Measurements from ENCODE around the gene DPH7. TPM values are rescaled to one million over a fixed set of nuclear protein-coding genes. Genes with fewer than 3 reads are reported as not detected.

DPH7 gene
- polyA plus RNA-seq, 2 of the 4 experiments (the other 2 are of a cell fraction), result 26.7 to 35.2 TPM

DNA sequence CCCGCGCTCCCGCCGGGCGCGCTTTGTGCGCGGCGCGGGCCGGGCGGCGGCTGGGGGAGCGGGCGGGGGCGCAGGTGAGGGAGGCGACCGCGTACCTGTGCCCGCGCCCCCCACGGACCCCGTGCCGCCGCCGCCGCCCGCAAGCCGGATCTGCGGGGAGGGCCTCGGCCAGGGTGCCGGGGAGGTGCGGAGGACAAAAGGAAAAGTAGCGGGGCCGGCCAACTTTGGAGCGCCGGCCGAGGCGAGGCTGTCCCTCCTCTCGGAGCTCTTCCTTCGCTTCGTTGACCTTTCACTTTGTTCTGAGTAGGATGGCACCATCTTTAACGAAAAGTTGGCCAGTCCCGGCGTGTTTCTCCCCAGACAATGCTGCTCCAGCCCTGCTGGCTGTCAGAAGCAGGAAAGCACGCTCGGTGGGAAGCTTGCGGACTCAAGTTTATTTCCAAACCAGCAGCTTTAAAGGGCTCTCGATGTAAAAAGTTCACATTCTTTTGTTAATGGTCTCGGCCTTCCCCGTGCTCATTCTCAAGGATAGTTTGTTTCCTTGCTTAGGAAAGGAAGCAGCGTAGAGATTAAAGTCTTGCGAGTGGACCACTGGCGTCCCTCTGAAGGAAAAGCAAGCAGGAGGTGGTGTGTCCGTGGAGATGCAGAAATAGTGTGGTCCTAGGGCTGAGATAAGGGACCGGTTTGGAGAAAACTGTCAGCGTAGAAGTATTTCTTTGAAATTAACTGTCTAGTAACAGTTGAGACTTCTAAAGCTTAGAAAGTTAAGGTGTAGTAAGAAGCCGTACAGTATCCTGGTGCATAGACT is 40.7 kb upstream of the DPH7 start:
- DNase-seq (ENCODE audit: low read depth in 1 of 2, low spot score in 1 of 2) (peak in 1 of 2 experiments; percentile 46), ATAC-seq (peak; percentile 25 to 45), FAIRE-seq (no peak)
- H3K4me3 ChIP-seq, result peak overlapping the region; percentile 71
- peak overlapping the region; percentile 94 to 95 for H3K27ac ChIP-seq
- TF ChIP-seq HOXB13 (CRISPR knock-in tag; IDR thresholded peaks at IDR 0.05; ENCODE audit: low read depth) (no peak), PHF8 (IDR thresholded peaks at IDR 0.05; ENCODE audit: borderline replicate concordance, low read depth) (0 out of 2 replicates have a peak, but pooled peaks have one; percentile 1), NPAS2 (CRISPR knock-in tag; IDR thresholded peaks at IDR 0.05; ENCODE audit: borderline replicate concordance) (no peak)
- ChIA-PET CTCF (interaction anchor here (0.5 to 2.0 kb wide), 4 partner anchors 8 to 319 kb away, joined by 3 to 5 read pairs (median 4); no protein-coding TSS in a partner anchor), POLR2A (interaction anchor here (0.7 to 2.1 kb wide), 11 partner anchors 11 to 379 kb away, joined by 3 to 10 read pairs (median 3); partner anchors contain the start of genes ARRDC1, TOR4A and ZMYND19)
- WGBS (ENCODE audit: missing lambda C conversion rate), result 6% methylated on average over 23 of the region's 58 CpGs
- no peaks in the 10 kb centered on the region for H3K9me3 ChIP-seq
- H3K4me1 ChIP-seq, result peaks cover 36% of the 10 kb centered on the region
- H3K4me2 ChIP-seq, result peak overlapping the region; percentile 89

GRCh38 chr9:137618105-137619067 is 39.7 kb upstream of the DPH7 start, which contains the start of gene EHMT1:
EHMT1 (plus strand) TSS chr9:137619005; CDS start chr9:137619029, 24 bp downstream.
- POLR2A ChIA-PET, result interaction anchor here (0.7 to 2.1 kb wide), 11 partner anchors 10 to 378 kb away, joined by 3 to 10 read pairs (median 3); partner anchors contain the start of genes ARRDC1, TOR4A and ZMYND19

More at GRCh38 chr9:137618105-137619067, 39.7 kb upstream of the DPH7 start, which contains the start of gene EHMT1:
- H3K4me1 ChIP-seq, result peaks cover 37% of the 10 kb centered on the region
- CTCF ChIA-PET, result interaction anchor here (0.5 to 1.8 kb wide), 2 partner anchors 36 to 318 kb away, joined by 3 to 5 read pairs; no protein-coding TSS in a partner anchor
- H3K4me2 ChIP-seq, result peak within 1 kb of the TSS; percentile 93
- H3K9me3 ChIP-seq, result no peaks in the 10 kb centered on the region
- WGBS (ENCODE audit: missing lambda C conversion rate), result 3% methylated on average over 23 of the region's 94 CpGs
- FAIRE-seq (no peak), ATAC-seq (peak; percentile 65 to 76), DNase-seq (ENCODE audit: low read depth in 1 of 2, low spot score in 1 of 2) (peak; percentile 84 to 86)
- peak within 1 kb of the TSS; percentile 94 to 95 for H3K27ac ChIP-seq
- TF ChIP-seq JUN (IDR thresholded peaks at IDR 0.05) (peak in 1 of 2 experiments; percentile 81; a peak in 3 of 5 replicates), MAX (IDR thresholded peaks at IDR 0.05) (peak; percentile 38), HEYL (CRISPR knock-in tag; IDR thresholded peaks at IDR 0.05) (no peak), PHF8 (IDR thresholded peaks at IDR 0.05; ENCODE audit: borderline replicate concordance, low read depth) (peak; percentile 65), SREBF2 (IDR thresholded peaks at IDR 0.05) (no peak), PBX3 (IDR thresholded peaks at IDR 0.05) (peak; percentile 39), POLR2A (IDR thresholded peaks at IDR 0.05; ENCODE audit: low read length) (peak; percentile 39; the same call in 1 of the 2 replicates), BCL3 (IDR thresholded peaks at IDR 0.05) (peak; percentile 71; the same call in 2 of the 3 replicates), TFCP2L1 (CRISPR knock-in tag; IDR thresholded peaks at IDR 0.05) (peak; percentile 24; the same call in 1 of the 2 replicates), RARB (CRISPR knock-in tag; IDR thresholded peaks at IDR 0.05) (no peak), HMGXB4 (CRISPR knock-in tag; IDR thresholded peaks at IDR 0.05; ENCODE audit: borderline replicate concordance) (no peak)
- peak within 1 kb of the TSS; percentile 71 for H3K4me3 ChIP-seq

Data from A549 (cell line).